ENCODE measurements around the gene MYBPC2.

The MYBPC2 gene

GRCh38 chr19:50490991-50491472 lies 58.3 kb downstream of the MYBPC2 start:
- Histone ChIP-seq H3K36me3 (ENCODE audit: insufficient read depth, low read depth, low read length) (no peaks in the 10 kb centered on the region), H3K27me3 (ENCODE audit: insufficient read depth, low read length) (peaks cover 89% of the 10 kb centered on the region), H3K4me1 (ENCODE audit: insufficient read depth, low read length) (no peaks in the 10 kb centered on the region), H3K27ac (ENCODE audit: low read length) (no peak overlapping the region), H3K4me3 (ENCODE audit: low read length) (no peak overlapping the region), H3K9ac (ENCODE audit: low read depth, low read length) (no peak overlapping the region), H3K9me3 (ENCODE audit: insufficient read depth, low read depth, low read length) (peaks cover 47% of the 10 kb centered on the region)

- Histone ChIP-seq H3K27me3 (ENCODE audit: insufficient read depth, low read length) (peaks cover 92% of the 10 kb centered on the region), H3K9me3 (ENCODE audit: insufficient read depth, low read depth, low read length) (peaks cover 33% of the 10 kb centered on the region), H3K4me3 (ENCODE audit: low read length) (no peak overlapping the region), H3K9ac (ENCODE audit: low read depth, low read length) (no peak overlapping the region), H3K36me3 (ENCODE audit: insufficient read depth, low read depth, low read length) (no peaks in the 10 kb centered on the region), H3K4me1 (ENCODE audit: insufficient read depth, low read length) (no peaks in the 10 kb centered on the region), H3K27ac (ENCODE audit: low read length) (no peak overlapping the region)
Observed at GRCh38 chr19:50492303-50493052, 59.8 kb downstream of the MYBPC2 start.

DNA sequence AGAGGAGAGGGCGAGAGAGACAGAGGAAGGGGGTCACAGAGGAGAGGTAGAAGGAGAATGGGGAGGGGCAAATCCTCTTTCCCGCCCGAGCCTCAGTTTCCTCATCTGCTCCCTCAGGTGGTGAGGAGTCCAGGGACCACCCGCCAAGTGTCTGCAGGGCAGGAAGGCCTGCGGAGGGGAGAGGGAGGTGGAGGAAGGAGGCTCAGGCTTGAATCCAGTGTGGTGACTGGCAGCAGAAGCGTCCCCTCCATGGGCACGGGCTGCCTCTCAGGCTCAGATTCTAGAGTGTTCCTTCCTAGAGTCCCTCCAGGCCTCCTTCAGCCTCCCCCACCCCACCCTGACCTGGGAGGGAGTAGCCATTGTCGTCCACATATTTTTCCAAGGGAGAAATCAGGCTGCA lies 60.5 kb downstream of the MYBPC2 start:
- Histone ChIP-seq H3K9ac (ENCODE audit: low read depth, low read length) (no peak overlapping the region), H3K27me3 (ENCODE audit: insufficient read depth, low read length) (peaks cover 92% of the 10 kb centered on the region), H3K9me3 (ENCODE audit: insufficient read depth, low read depth, low read length) (peaks cover 32% of the 10 kb centered on the region), H3K27ac (ENCODE audit: low read length) (no peak overlapping the region), H3K4me1 (ENCODE audit: insufficient read depth, low read length) (no peaks in the 10 kb centered on the region), H3K36me3 (ENCODE audit: insufficient read depth, low read depth, low read length) (no peaks in the 10 kb centered on the region), H3K4me3 (ENCODE audit: low read length) (no peak overlapping the region)

DNA sequence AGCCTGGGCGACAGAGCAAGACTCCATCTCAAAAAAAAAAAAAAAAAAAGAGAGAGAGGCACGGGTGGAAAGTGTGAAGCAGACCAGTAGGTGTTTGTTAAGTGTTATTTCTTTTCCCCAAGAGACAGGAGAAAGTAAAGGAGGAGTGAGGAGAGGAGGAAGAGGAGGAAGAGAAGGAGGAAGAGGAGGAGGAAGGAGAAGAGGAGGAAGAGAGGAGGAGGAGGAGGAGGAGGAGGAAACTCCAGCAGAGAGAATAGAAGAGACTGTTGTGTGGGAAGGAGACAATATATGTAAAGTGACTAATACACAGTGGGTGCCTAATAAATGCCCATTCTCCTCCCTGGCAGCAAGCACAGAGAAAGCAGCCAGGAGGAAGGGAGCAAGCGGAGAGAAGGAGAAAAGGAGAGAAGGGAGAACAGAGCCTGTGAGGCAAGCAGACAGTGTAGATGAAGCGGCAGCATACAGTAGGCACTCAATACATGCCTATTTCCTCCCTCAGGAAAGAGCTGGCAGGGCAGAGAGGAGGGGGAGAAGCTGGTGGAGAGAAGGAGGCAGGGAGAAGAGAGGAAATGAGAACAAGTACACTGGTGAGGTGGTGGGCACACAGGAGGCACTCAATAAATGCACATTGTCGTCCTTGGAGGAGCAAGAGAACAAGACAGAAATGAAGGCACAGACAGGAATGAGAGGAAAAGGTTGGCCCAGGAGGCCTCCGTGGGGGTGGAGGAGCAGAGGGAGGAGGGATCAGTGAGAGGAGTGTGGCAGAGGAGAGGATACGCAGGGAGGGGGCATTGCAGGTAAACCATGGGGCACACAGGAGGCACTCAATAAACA lies 61.7 kb downstream of the MYBPC2 start:
- Histone ChIP-seq H3K9me3 (ENCODE audit: insufficient read depth, low read depth, low read length) (peaks cover 37% of the 10 kb centered on the region), H3K4me3 (ENCODE audit: low read length) (no peak overlapping the region), H3K27me3 (ENCODE audit: insufficient read depth, low read length) (peaks cover 92% of the 10 kb centered on the region), H3K27ac (ENCODE audit: low read length) (no peak overlapping the region), H3K36me3 (ENCODE audit: insufficient read depth, low read depth, low read length) (no peaks in the 10 kb centered on the region), H3K9ac (ENCODE audit: low read depth, low read length) (no peak overlapping the region), H3K4me1 (ENCODE audit: insufficient read depth, low read length) (no peaks in the 10 kb centered on the region)

GRCh38 chr19:50495020-50495531 lies 62.4 kb downstream of the MYBPC2 start:
- Histone ChIP-seq H3K9ac (ENCODE audit: low read depth, low read length) (no peak overlapping the region), H3K27me3 (ENCODE audit: insufficient read depth, low read length) (peaks cover 93% of the 10 kb centered on the region), H3K4me3 (ENCODE audit: low read length) (no peak overlapping the region), H3K4me1 (ENCODE audit: insufficient read depth, low read length) (no peaks in the 10 kb centered on the region), H3K27ac (ENCODE audit: low read length) (no peak overlapping the region), H3K36me3 (ENCODE audit: insufficient read depth, low read depth, low read length) (no peaks in the 10 kb centered on the region), H3K9me3 (ENCODE audit: insufficient read depth, low read depth, low read length) (peaks cover 42% of the 10 kb centered on the region)

GRCh38 chr19:50496189-50497021 lies 63.7 kb downstream of the MYBPC2 start:
- no peak overlapping the region for H3K27ac ChIP-seq (ENCODE audit: low read length)
- no peak overlapping the region for H3K9ac ChIP-seq (ENCODE audit: low read depth, low read length)
- H3K9me3 ChIP-seq (ENCODE audit: insufficient read depth, low read depth, low read length): peaks cover 38% of the 10 kb centered on the region
- H3K27me3 ChIP-seq (ENCODE audit: insufficient read depth, low read length): peaks cover 87% of the 10 kb centered on the region
- no peak overlapping the region for H3K4me3 ChIP-seq (ENCODE audit: low read length)
- no peaks in the 10 kb centered on the region for H3K4me1 ChIP-seq (ENCODE audit: insufficient read depth, low read length)
- no peaks in the 10 kb centered on the region for H3K36me3 ChIP-seq (ENCODE audit: insufficient read depth, low read depth, low read length)

GRCh38 chr19:50497022-50497405 lies 64.3 kb downstream of the MYBPC2 start:
- H3K36me3 ChIP-seq (ENCODE audit: insufficient read depth, low read depth, low read length): no peaks in the 10 kb centered on the region
- no peak overlapping the region for H3K27ac ChIP-seq (ENCODE audit: low read length)
- peaks cover 31% of the 10 kb centered on the region for H3K9me3 ChIP-seq (ENCODE audit: insufficient read depth, low read depth, low read length)
- H3K4me1 ChIP-seq (ENCODE audit: insufficient read depth, low read length): no peaks in the 10 kb centered on the region
- no peak overlapping the region for H3K4me3 ChIP-seq (ENCODE audit: low read length)
- H3K9ac ChIP-seq (ENCODE audit: low read depth, low read length): no peak overlapping the region
- peaks cover 81% of the 10 kb centered on the region for H3K27me3 ChIP-seq (ENCODE audit: insufficient read depth, low read length)

- Histone ChIP-seq H3K9ac (ENCODE audit: low read depth, low read length) (no peak overlapping the region), H3K36me3 (ENCODE audit: insufficient read depth, low read depth, low read length) (no peaks in the 10 kb centered on the region), H3K4me1 (ENCODE audit: insufficient read depth, low read length) (no peaks in the 10 kb centered on the region), H3K27ac (ENCODE audit: low read length) (no peak overlapping the region), H3K9me3 (ENCODE audit: insufficient read depth, low read depth, low read length) (peaks cover 26% of the 10 kb centered on the region), H3K4me3 (ENCODE audit: low read length) (no peak overlapping the region), H3K27me3 (ENCODE audit: insufficient read depth, low read length) (peaks cover 67% of the 10 kb centered on the region)
Observed at GRCh38 chr19:50498219-50499056, 65.7 kb downstream of the MYBPC2 start.

DNA sequence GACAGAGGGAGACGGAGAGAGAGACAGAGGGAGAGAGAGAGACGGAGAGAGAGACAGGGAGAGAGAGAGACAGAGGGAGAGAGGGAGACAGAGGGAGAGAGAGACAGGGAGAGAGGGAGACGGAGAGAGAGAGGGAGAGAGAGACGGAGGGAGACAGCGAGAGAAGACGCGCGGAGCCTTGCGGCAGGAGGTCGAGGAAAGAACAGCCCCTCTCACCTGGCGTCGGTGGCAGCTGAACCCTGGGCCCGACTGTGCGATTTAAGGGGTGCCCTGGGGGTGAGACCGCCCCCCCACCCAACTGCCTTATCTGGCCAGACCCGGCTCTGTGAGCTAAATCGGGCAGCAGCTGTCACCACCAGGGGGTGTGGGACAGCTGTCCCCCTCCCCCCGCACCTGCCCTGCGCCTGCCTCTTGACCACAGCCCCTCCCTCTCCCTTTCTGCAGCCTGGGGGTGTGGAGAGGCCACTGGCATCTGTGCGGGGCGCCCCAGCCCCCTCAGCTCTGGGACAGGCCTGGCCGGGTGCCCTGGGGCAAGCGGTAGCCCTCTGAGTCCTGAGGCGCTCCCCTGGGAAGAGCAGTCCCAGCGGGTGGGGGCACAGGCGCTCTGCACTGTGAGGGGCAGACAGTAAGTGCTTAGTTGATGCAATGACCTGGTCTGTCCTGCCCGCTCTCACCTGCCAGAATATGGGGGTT lies 67.5 kb downstream of the MYBPC2 start:
- Histone ChIP-seq H3K9ac (ENCODE audit: low read depth, low read length) (no peak overlapping the region), H3K27ac (ENCODE audit: low read length) (no peak overlapping the region), H3K36me3 (ENCODE audit: insufficient read depth, low read depth, low read length) (no peaks in the 10 kb centered on the region), H3K4me3 (ENCODE audit: low read length) (peak overlapping the region; percentile 4; the same call in 1 of the 2 replicates), H3K9me3 (ENCODE audit: insufficient read depth, low read depth, low read length) (peaks cover 16% of the 10 kb centered on the region), H3K4me1 (ENCODE audit: insufficient read depth, low read length) (no peaks in the 10 kb centered on the region), H3K27me3 (ENCODE audit: insufficient read depth, low read length) (peaks cover 51% of the 10 kb centered on the region)

DNA sequence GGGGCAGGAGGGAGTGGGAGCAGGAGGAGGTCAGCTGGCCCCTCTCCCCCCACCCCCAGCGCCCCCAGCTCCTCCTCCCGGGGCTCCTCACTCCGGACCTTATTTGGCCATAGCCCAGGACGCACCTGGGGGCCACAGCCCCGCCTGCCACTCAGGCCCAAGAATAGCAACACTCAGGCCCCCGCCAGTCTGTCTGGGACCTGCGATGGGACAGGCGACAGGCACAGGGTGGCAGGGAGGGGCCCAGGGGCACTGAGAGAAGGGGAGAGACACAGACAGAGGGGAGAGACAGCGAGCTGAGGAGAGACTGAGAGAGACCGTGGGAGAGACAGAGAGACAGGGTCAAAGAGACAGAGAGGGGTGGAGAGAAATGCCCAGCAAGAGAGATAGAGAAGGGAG lies 68.1 kb downstream of the MYBPC2 start:
- no peaks in the 10 kb centered on the region for H3K36me3 ChIP-seq (ENCODE audit: insufficient read depth, low read depth, low read length)
- no peak overlapping the region for H3K4me3 ChIP-seq (ENCODE audit: low read length)
- H3K27me3 ChIP-seq (ENCODE audit: insufficient read depth, low read length): peaks cover 47% of the 10 kb centered on the region
- no peak overlapping the region for H3K9ac ChIP-seq (ENCODE audit: low read depth, low read length)
- H3K27ac ChIP-seq (ENCODE audit: low read length): no peak overlapping the region
- no peaks in the 10 kb centered on the region for H3K4me1 ChIP-seq (ENCODE audit: insufficient read depth, low read length)
- H3K9me3 ChIP-seq (ENCODE audit: insufficient read depth, low read depth, low read length): peaks cover 19% of the 10 kb centered on the region

Measured in iPS-20b (cell line).